GM19463 (cell line): ENCODE results near the gene HUWE1.

ENCODE experiments used
- ATAC-seq: cut with Tn5 transposase; IDR thresholded peaks from one replicate; pipeline ENCODE4 v1.9.1; 2021; ENCODE audit warnings: mild to moderate bottlenecking, moderate library complexity; ENCODE audit not compliant: unreplicated experiment

The HUWE1 gene

GRCh38 chrX:53621418-53621986, 65.0 kb downstream of the HUWE1 start:
- ATAC-seq: no peak

GRCh38 chrX:53616946-53617345, 69.6 kb downstream of the HUWE1 start:
- ATAC-seq: no peak

GRCh38 chrX:53606456-53606855, 80.1 kb downstream of the HUWE1 start:
- ATAC-seq: no peak

GRCh38 chrX:53605004-53605403, 81.5 kb downstream of the HUWE1 start:
- ATAC-seq: no peak

GRCh38 chrX:53599781-53600396, 86.6 kb downstream of the HUWE1 start:
- no peak for ATAC-seq

- no peak for ATAC-seq
Measured at GRCh38 chrX:53598169-53598568, 88.3 kb downstream of the HUWE1 start.

GRCh38 chrX:53595266-53595810, 91.2 kb downstream of the HUWE1 start:
- ATAC-seq: no peak

GRCh38 chrX:53594354-53594753, 92.2 kb downstream of the HUWE1 start:
- ATAC-seq: no peak

GRCh38 chrX:53587795-53588420, 98.6 kb downstream of the HUWE1 start:
- ATAC-seq: no peak

GRCh38 chrX:53584891-53585290, 101.6 kb downstream of the HUWE1 start:
- ATAC-seq: no peak

GRCh38 chrX:53583571-53583970, 102.9 kb downstream of the HUWE1 start:
- ATAC-seq: no peak

GRCh38 chrX:53580742-53581504, 105.6 kb downstream of the HUWE1 start:
- ATAC-seq: no peak

GRCh38 chrX:53571494-53571893, 115.0 kb downstream of the HUWE1 start:
- ATAC-seq: no peak

GRCh38 chrX:53563324-53563723, 123.2 kb downstream of the HUWE1 start:
- ATAC-seq: no peak

GRCh38 chrX:53561912-53562311, 124.6 kb downstream of the HUWE1 start:
- no peak for ATAC-seq

GRCh38 chrX:53558646-53559045, 127.9 kb downstream of the HUWE1 start:
- no peak for ATAC-seq

GRCh38 chrX:53556868-53557267, 129.7 kb downstream of the HUWE1 start:
- no peak for ATAC-seq

- no peak for ATAC-seq
Measured at GRCh38 chrX:53550756-53551463, 135.6 kb downstream of the HUWE1 start.

- ATAC-seq: no peak
Measured at GRCh38 chrX:53547668-53548067, 138.9 kb downstream of the HUWE1 start.

- ATAC-seq: no peak
Measured at GRCh38 chrX:53544936-53545335, 141.6 kb downstream of the HUWE1 start.

GRCh38 chrX:53538781-53539180, 147.7 kb downstream of the HUWE1 start:
- ATAC-seq: no peak
